ENCODE results near the gene C1orf21. TPM values are rescaled to one million over a fixed set of nuclear protein-coding genes. Genes with fewer than 3 reads are reported as not detected.

The C1orf21 gene
- polyA plus RNA-seq, 6 donors from 2014 or later: 0.08 to 1.9 (median 0.16) TPM; not detected in 1

DNA sequence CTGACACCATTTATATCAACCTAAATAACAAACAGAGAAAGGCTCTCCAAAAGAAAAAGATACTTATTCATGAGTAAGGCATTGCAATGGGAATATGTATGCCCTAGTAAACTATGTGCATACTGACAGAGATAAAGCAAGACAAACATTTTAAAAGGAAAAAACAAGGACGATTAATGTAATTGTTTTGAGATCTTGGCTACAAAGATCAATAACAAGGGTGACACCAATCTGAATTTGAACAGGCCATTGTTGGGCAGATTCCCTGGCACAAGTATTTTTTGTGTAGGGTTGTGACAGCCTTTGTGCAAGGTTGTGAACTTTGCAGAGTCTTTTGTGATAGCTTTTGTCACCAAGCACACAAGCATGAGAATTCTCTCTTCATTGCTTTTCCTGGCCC is 282.6 kb downstream of the C1orf21 start:
- no peaks in the 10 kb centered on the region for H3K36me3 Mint-ChIP-seq
- no peak for ATAC-seq (ENCODE audit: low read depth in 2 of 2)
- DNase-seq: no peak
- no peaks in the 10 kb centered on the region for H3K4me1 Mint-ChIP-seq
- H3K9me3 Mint-ChIP-seq: no peaks in the 10 kb centered on the region
- no peak overlapping the region for H3K27ac Mint-ChIP-seq
- no peak overlapping the region for H3K4me3 Mint-ChIP-seq
- H3K27me3 Mint-ChIP-seq: peaks cover 20 to 37% (median 26%) of the 10 kb centered on the region in 3 donors

DNA sequence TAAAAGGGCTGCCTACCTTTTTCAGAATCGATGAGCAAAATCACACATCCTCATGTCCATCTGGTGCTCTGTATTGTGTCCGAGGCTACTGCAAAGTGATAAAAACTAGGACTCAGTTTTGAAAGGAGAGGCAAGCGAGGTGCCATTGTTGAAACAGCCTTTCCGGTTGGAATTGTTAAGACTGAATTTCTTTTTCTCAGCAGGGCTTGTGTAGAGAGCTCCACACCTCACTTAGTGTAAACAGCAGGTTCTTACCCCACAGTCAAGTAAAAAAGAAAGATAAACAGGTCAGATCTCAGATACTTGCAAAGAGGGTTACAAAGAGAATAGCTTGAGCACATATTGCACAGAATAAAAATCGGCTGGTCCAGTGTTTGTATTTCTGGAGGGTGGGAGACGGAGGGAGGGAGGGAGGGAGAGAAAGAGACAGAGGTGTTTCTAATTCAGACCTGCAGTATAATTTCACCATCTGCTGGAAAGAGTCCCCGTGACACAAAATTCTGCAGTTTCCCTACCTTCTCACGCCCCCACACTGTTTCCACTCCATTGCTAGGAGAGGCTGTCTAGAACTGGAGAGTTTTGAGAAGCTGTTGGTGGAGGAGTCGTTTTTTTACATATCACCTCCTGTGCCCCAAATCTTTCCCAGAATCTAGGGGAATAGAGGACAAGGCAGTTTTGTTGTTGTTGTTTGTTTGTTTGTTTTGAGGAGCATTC is 285.3 kb downstream of the C1orf21 start:
- no peak overlapping the region for H3K27ac Mint-ChIP-seq
- H3K4me1 Mint-ChIP-seq: no peaks in the 10 kb centered on the region
- DNase-seq: no peak
- no peak for ATAC-seq (ENCODE audit: low read depth in 2 of 2)
- H3K36me3 Mint-ChIP-seq: peaks cover 0 to 8% of the 10 kb centered on the region in 2 donors
- H3K4me3 Mint-ChIP-seq: no peak overlapping the region
- H3K9me3 Mint-ChIP-seq: peaks cover 0 to 4% (median 2%) of the 10 kb centered on the region in 7 donors
- H3K27me3 Mint-ChIP-seq: peaks cover 8 to 36% (median 27%) of the 10 kb centered on the region in 3 donors

DNA sequence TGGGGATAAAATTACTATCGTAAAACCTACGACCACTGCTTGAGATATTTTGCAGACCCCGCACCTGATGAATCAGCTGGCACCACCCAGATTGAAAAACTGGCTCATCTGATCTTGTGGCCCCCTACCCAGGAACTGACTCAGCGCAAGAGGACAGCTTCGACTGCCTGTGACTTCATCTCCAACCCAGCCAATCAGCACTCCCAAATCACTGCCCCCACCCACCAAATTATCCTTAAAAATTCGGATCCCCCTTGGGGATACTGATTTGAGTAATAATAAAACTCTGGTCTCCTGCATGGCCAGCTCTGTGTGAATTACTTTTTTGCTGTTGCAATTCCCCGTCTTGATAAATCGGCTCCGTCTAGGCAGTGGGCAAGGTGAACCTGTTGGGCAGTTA is 286.5 kb downstream of the C1orf21 start:
- DNase-seq: no peak
- no peak overlapping the region for H3K4me3 Mint-ChIP-seq

DNA sequence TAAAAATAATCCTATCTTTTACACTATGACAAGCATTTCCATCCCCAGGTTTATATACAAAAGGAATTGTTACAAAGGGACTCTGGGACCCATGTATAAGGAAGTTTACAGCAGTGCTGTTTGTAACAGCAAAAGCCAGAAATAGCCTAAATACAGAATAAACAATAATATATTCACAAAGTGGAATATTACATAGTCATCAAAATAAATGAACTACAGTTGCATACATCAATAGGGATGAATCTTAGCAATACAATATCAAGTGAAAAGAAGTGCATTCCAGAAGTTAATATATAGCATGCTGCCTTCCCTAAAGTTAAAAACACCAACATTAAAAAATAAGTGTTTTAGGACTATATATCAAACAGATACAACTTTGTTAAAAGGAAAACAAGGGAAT is 290.5 kb downstream of the C1orf21 start:
- ATAC-seq (ENCODE audit: low read depth in 2 of 2): no peak
- H3K4me1 Mint-ChIP-seq: peaks cover 0 to 3% (median 0%) of the 10 kb centered on the region in 3 donors
- no peak overlapping the region for H3K27ac Mint-ChIP-seq

More for the DNA sequence above, 286.5 kb downstream of the C1orf21 start:
- H3K4me1 Mint-ChIP-seq: no peaks in the 10 kb centered on the region
- H3K27me3 Mint-ChIP-seq: peaks cover 8 to 36% (median 27%) of the 10 kb centered on the region in 3 donors
- peaks cover 0 to 4% (median 2%) of the 10 kb centered on the region in 7 donors for H3K9me3 Mint-ChIP-seq
- no peak for ATAC-seq (ENCODE audit: low read depth in 2 of 2)
- peaks cover 0 to 8% of the 10 kb centered on the region in 2 donors for H3K36me3 Mint-ChIP-seq
- H3K27ac Mint-ChIP-seq: no peak overlapping the region

More for the DNA sequence above, 290.5 kb downstream of the C1orf21 start:
- Mint-ChIP-seq H3K27me3 (peaks cover 8 to 21% (median 14%) of the 10 kb centered on the region in 3 donors), H3K4me3 (no peak overlapping the region), H3K36me3 (peaks cover 8 to 13% of the 10 kb centered on the region in 2 donors), H3K9me3 (peaks cover 8 to 28% (median 20%) of the 10 kb centered on the region in 7 donors)
- no peak for DNase-seq

Measured in naive B cell (primary cell).